Dendritic cell treated with granulocyte-macrophage colony-stimulating factor and Interleukin-4, amounts not matched to agents 40 ng/mL and 50 ng/mL, for 4 days (primary cell): ENCODE measurements around the gene GRIP2.

Experiments used
- H3K27ac Mint-ChIP-seq: one replicate; pipeline ENCODE4 v1.8.0; 2022; ENCODE audit warnings: mild to moderate bottlenecking, mixed read lengths
- H3K27me3 Mint-ChIP-seq: one replicate; pipeline ENCODE4 v1.8.0; 2022; ENCODE audit warnings: mild to moderate bottlenecking, mixed read lengths
- H3K36me3 Mint-ChIP-seq: one replicate; pipeline ENCODE4 v1.8.0; 2022; ENCODE audit warnings: low read depth, mixed read lengths
- H3K4me1 Mint-ChIP-seq: one replicate; pipeline ENCODE4 v1.8.0; 2022; ENCODE audit warnings: low read depth, mixed read lengths
- H3K4me3 Mint-ChIP-seq: one replicate; pipeline ENCODE4 v1.8.0; 2022; ENCODE audit warnings: mild to moderate bottlenecking, moderate library complexity, mixed read lengths
- H3K9me3 Mint-ChIP-seq: one replicate; pipeline ENCODE4 v1.8.0; 2022; ENCODE audit warnings: mixed read lengths
- intact Hi-C: fragments of 100-400 bp; cut with micrococcal nuclease; formaldehyde crosslinking; loops from one replicate; pipeline ENCODE4 v1.15.0; 2022

Gene GRIP2

DNA sequence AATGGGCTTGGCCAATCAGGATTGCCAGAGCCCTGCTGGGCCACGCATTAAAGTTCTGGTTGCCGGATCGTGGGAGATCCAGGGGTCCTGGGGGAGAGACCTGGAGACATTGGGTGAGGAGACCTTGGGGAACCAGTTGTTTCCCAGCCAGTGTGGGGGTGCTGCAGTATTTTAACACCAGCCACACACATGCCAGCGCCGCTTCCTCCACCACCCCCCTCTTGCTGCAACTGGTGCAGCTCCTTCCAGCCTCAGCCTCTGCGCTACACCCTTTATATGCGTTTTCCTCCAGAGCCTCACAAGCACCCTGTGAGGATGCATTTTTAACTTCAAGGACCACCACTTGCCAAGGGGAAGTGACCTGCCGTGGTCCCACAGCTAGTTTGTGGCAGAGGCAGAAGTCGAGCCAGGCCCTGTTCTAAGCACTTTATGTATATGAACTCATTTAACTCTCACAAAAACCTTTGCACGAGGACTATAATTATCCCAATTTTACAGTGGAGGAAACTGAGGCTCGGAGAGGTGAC, 29.4 kb upstream of the GRIP2 start:
- Mint-ChIP-seq H3K27ac (no peak overlapping the region), H3K4me3 (no peak overlapping the region), H3K9me3 (no peaks in the 10 kb centered on the region), H3K36me3 (no peaks in the 10 kb centered on the region), H3K27me3 (peaks cover 26% of the 10 kb centered on the region), H3K4me1 (peaks cover 7% of the 10 kb centered on the region)
- intact Hi-C loops = no loop called here

DNA sequence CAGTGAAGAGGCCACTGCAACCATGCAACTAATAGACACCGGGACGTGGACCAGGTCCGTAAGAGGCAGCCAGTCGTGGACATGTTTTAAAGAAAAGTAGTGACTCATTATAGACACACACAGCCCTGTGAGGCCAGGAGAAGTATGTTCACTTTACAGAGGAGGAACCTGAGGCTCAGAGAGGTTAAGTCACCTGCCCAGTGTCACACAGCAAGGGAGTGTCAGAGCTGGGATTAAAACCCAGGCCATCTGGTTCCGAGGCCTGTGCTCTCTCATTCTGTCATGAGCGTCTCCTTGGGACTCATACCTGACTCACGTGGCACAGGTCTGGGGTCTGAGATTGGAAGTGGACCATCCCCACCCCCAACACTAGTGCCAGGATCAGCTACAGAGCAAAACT, 28.1 kb upstream of the GRIP2 start:
- Mint-ChIP-seq H3K27me3 (peaks cover 31% of the 10 kb centered on the region), H3K27ac (no peak overlapping the region)

DNA sequence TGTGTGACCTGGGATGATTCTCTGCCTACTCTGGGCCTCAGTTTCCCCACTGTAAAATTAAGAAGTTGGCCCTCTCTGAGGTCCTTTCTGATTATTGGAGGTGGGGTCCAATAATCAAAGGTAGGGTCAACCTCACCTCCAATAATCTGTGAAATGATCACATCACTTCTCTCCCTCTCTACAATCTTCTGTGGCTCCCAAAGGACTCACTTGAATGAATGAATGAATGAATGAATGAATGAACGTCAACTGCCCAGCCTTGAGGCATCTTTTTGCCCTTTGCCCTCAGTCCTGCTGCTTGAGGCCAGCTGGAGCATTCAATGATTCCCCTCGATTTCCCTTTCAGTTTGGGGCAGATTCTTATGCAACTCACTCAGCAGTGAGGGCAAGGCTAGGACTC, 26.7 kb upstream of the GRIP2 start:
- Mint-ChIP-seq H3K27me3 (peaks cover 40% of the 10 kb centered on the region), H3K36me3 (no peaks in the 10 kb centered on the region), H3K27ac (no peak overlapping the region), H3K9me3 (no peaks in the 10 kb centered on the region), H3K4me3 (no peak overlapping the region), H3K4me1 (peaks cover 7% of the 10 kb centered on the region)
- intact Hi-C loops = no loop called here

More for the DNA sequence above, 28.1 kb upstream of the GRIP2 start:
- Mint-ChIP-seq H3K4me1 (peaks cover 7% of the 10 kb centered on the region), H3K9me3 (no peaks in the 10 kb centered on the region), H3K36me3 (no peaks in the 10 kb centered on the region), H3K4me3 (no peak overlapping the region)
- intact Hi-C loops = no loop called here

DNA sequence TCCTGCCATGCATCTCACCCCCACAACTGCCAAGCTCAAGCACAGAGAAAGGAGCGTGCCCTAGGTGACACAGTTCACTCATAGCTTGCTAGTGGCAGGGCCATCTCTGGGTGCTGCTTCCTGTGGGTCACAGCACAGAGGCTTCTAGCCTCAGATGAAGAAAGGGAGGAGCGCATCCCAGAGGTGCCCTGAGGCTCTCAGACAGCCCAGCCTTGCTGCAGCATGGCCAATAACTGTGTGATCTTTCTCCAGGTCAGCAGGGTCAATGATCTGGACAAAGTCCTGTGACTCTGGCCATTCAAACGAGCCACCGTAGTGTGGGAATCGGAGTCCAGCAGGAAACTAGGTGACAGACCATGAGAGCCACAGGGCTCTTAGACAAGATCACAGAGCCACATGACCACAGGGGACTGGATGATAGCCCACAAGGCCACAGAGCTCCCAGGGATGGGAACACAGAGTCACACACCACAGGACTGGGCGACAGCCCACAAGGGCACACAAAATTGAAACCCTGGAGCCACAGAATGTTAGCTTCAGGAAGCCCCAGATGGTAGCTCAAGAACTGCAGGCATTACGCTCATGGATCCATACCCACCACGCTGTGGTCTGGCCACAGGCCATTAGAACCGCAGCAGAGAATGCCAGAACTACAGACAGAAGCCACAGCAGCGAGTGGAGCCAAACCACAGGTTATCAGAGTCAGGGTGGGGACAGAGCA, 25.9 kb upstream of the GRIP2 start:
- intact Hi-C loops = no loop called here
- Mint-ChIP-seq H3K4me1 (peaks cover 7% of the 10 kb centered on the region), H3K27me3 (peaks cover 43% of the 10 kb centered on the region), H3K4me3 (no peak overlapping the region), H3K36me3 (no peaks in the 10 kb centered on the region), H3K27ac (no peak overlapping the region), H3K9me3 (no peaks in the 10 kb centered on the region)

DNA sequence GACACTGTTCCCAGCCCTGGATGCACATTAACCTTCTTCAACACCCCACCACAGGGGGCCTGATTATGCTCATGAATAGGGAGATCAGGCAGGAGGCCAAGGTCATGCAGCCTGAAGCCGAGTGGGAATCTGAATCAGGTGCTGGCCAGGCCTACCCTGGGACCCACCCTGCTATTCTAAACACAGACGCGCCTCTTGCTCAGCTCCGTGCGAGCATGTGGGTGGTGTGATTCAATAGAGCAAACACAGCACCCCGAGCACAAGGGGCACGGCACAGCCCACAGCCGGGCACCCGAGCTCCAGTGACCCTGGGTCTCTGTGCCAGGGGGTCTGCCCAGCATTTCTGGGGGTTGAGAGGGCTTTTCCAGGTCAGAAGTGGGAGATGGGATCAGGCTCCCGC, 24.6 kb upstream of the GRIP2 start:
- Mint-ChIP-seq H3K36me3 (no peaks in the 10 kb centered on the region), H3K27me3 (peaks cover 40% of the 10 kb centered on the region), H3K4me3 (no peak overlapping the region), H3K9me3 (no peaks in the 10 kb centered on the region), H3K27ac (no peak overlapping the region), H3K4me1 (peaks cover 1% of the 10 kb centered on the region)
- intact Hi-C loops = no loop called here

DNA sequence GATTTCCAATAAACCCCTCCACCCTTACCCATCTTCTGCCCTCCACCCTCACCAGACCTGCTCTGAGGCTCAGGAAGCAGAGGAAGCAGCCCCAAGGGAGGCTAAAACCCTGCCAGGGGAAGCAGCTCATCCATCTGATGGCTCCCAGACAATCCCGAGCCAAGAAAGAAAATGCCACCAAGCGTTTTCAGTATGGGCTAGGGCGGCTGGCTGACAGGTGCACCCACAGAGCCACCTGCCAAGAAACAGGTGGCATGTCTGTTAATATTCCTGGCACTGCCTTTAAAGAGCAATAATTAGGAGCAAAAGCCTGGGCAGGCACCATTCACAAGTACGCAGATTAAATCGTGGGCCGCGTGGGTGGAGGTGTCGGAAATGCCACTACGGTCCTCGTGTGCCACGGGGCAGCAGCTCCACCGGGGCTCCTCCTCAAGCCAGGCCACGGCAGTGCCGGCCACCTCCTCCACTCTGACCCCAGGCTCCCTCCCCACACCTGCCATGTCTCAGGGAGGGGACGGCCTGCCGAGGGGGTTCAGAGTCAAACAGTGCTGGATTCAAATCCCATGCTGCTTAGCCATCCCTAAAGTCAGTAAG, 23.9 kb upstream of the GRIP2 start:
- H3K9me3 Mint-ChIP-seq = no peaks in the 10 kb centered on the region
- no peaks in the 10 kb centered on the region for H3K36me3 Mint-ChIP-seq
- intact Hi-C loops = no loop called here
- no peak overlapping the region for H3K4me3 Mint-ChIP-seq
- H3K27me3 Mint-ChIP-seq = peaks cover 38% of the 10 kb centered on the region
- no peaks in the 10 kb centered on the region for H3K4me1 Mint-ChIP-seq
- no peak overlapping the region for H3K27ac Mint-ChIP-seq

DNA sequence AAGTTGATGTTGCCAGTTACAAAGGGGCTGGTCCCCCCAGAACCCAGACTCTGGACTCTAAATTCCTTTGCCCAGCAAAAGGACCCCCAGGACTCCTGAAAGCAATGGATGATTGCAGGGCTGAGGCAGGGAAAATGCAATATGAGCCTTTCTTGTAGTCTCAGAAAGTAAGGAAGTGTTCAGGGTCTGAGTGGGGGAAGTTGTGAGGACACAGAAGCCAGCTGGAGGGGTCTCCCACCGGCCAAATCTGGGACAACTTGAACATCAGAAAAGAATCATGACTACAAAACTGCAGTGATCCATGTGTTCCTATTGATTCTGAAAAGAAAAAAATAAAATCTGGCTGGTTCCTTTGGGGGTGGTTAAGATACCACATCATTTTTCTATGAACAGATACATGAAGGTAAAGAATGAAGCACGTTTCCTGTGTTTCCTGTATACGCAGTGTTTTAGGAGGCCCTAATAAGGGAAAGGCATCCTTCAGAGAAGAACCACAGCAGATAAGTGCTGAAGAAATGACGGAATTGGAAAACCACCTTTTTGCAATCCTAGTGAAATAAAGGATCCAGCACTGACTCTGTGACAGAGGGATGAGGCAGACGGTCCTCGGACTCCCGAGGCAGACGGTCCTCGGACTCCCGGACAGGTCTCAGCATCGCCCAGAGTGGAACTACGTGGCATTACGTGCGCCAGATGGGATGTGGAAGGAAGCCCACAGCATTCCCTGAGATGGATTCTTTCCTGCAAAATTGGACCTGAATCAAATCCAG, 22.2 kb upstream of the GRIP2 start:
- peaks cover 40% of the 10 kb centered on the region for H3K27me3 Mint-ChIP-seq
- H3K9me3 Mint-ChIP-seq = no peaks in the 10 kb centered on the region
- H3K27ac Mint-ChIP-seq = no peak overlapping the region
- H3K36me3 Mint-ChIP-seq = no peaks in the 10 kb centered on the region
- no peaks in the 10 kb centered on the region for H3K4me1 Mint-ChIP-seq
- H3K4me3 Mint-ChIP-seq = no peak overlapping the region
- intact Hi-C loops = no loop called here

DNA sequence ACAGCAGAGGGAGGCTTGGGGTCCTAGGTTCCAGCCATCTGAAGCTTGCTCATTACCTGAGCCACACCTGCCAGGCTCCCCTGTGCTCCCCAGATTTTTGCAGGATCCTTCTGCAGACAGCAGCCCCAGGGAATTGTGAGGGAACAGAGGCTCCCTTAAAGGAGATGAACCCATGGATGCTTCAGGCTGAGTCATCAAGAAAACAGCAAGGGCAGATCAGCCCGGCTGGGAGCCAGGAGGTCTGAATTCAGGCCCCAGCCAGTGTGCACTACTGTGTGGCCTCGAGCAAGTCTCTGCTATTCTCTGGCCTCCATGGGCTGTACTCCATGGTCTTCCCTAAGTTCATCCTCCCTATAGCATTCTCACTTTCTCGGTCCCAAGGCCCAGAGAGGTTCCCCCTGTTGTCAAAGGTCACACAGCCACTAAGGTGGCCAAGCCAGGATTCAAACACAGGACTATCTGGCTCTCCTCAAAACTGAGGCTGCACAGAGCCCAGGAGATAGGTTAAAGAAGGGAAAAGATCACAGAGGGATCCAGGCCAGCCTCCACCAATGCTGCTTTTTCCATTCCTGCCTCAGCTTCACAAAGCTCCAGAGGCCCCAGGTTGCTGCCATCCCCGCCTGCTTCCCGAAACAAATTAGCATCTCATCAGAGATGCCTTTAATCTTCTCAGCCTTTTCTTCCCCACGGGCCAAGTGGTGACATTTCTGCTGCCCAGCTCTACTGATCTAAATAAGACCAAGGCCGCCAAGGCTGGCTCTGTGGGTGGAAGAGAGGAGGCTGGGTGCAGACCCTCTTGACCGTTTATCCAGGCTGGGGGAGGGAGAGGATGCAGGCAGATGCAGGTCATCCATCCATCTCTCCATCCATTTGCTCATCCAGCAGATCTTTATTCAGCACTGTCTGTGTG, 21.2 kb upstream of the GRIP2 start:
- Mint-ChIP-seq H3K27ac (no peak overlapping the region), H3K27me3 (peaks cover 41% of the 10 kb centered on the region), H3K4me1 (no peaks in the 10 kb centered on the region)

DNA sequence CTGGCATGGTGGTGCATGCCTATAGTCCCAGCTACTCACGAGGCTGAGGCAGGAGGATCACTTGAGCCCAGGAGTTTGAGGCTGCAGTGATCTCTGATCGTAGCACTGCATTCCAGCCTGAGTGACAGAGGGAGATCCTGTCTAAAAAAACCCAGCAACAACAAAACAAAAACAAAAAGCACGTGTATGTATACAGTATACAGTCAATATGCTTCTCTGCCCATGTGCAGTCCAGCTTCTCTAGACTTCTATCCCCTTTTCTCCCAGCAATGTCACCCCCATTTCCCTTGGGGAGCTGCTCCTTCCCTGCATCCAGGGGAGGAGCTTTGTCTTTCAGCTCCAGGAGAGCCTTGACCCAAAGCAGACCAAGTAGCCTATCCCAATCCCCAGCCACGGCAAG, 20.0 kb upstream of the GRIP2 start:
- H3K9me3 Mint-ChIP-seq = no peaks in the 10 kb centered on the region
- H3K36me3 Mint-ChIP-seq = no peaks in the 10 kb centered on the region
- no peak overlapping the region for H3K4me3 Mint-ChIP-seq
- peaks cover 47% of the 10 kb centered on the region for H3K27me3 Mint-ChIP-seq
- peaks cover 6% of the 10 kb centered on the region for H3K4me1 Mint-ChIP-seq
- no peak overlapping the region for H3K27ac Mint-ChIP-seq
- intact Hi-C loops = no loop called here

More for the DNA sequence above, 21.2 kb upstream of the GRIP2 start:
- Mint-ChIP-seq H3K4me3 (no peak overlapping the region), H3K9me3 (no peaks in the 10 kb centered on the region), H3K36me3 (no peaks in the 10 kb centered on the region)
- intact Hi-C loops = no loop called here

DNA sequence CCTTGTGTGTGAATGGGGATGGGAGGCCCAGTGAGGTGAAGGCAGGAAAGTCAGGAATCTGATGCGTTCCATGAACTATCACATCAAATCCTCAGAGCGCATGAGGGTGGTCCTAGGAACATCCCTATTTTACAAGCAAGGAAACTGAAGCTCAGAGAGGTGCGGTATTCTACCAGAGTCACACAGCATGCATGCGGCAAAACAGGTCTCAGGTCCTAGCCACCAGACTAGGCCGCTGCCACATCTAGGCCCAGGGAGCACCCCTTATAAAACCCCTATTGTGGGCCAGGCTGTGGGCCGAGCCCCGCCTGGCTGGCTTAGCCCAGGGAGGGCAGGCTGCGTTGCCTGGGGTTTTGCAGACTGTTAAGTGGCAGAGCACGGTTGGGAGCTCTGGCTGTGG, 17.9 kb upstream of the GRIP2 start:
- intact Hi-C loops = no loop called here
- H3K27ac Mint-ChIP-seq = no peak overlapping the region
- no peak overlapping the region for H3K4me3 Mint-ChIP-seq
- no peaks in the 10 kb centered on the region for H3K9me3 Mint-ChIP-seq
- no peaks in the 10 kb centered on the region for H3K36me3 Mint-ChIP-seq
- H3K27me3 Mint-ChIP-seq = peaks cover 48% of the 10 kb centered on the region
- H3K4me1 Mint-ChIP-seq = peaks cover 13% of the 10 kb centered on the region

DNA sequence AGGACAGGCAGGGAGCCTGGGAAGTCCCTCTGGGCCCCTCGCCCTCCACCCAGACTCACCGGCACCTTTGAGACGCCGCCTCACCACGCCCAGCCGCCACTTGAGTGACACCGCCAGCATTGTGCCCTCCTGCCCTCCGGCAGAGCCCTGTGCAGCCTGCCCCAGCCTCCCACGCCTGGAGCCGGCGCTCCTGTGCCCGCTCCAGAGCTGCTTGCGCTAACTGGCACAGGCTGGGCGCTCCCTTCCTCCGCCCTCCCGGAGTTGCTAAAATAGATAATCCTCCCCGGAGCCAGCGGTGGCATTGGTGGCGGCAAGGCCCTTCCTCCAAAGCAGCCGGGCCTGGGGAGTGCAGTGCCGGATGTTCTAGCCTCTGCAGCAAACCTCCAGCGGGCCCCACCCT, 15.7 kb upstream of the GRIP2 start:
- H3K9me3 Mint-ChIP-seq = no peaks in the 10 kb centered on the region
- intact Hi-C loops = no loop called here
- peaks cover 48% of the 10 kb centered on the region for H3K27me3 Mint-ChIP-seq
- peaks cover 13% of the 10 kb centered on the region for H3K4me1 Mint-ChIP-seq
- H3K4me3 Mint-ChIP-seq = no peak overlapping the region
- H3K27ac Mint-ChIP-seq = no peak overlapping the region
- no peaks in the 10 kb centered on the region for H3K36me3 Mint-ChIP-seq

DNA sequence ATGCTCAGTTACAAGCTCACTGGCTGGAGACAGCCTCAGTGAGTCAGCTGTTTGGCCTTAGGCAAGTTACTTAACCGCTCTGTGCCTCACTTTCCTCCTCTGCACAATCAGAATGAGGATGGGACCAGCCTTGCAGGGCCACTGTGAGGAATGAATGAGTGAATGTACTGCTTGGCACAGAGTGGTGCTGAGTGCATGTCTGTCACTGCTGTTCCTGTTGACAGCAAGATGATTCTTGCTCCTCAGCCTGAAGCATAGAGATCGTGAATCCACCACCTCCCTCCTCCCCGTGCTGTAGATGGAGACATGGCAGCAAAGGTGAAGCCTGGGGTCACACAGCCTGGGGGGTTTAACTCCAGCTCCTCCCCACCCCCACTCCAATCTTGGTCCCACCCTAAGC, 14.6 kb upstream of the GRIP2 start:
- Mint-ChIP-seq H3K4me1 (peaks cover 13% of the 10 kb centered on the region), H3K36me3 (no peaks in the 10 kb centered on the region), H3K27ac (no peak overlapping the region), H3K4me3 (no peak overlapping the region), H3K27me3 (peaks cover 52% of the 10 kb centered on the region), H3K9me3 (no peaks in the 10 kb centered on the region)
- intact Hi-C loops = no loop called here

DNA sequence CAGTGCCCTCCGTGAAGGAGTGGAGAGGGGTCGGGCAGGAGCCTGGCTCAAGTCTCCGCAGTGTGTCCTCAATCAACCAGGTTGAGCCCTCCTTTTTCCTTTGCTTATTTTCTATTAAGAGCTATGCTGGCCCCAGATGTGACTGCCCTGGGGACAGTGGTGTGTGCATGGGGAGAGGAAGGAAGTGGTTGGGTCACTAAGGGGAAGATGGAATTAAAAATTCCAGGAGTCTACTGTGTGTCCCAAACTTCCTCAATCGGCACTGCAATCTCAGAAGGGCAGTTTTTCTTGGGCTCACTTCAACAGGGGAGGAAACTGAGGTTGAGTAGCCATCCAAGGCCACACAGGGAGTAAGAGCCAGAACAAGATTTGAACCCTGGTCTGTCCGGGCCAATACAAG, 13.7 kb upstream of the GRIP2 start:
- Mint-ChIP-seq H3K4me3 (no peak overlapping the region), H3K36me3 (no peaks in the 10 kb centered on the region), H3K9me3 (no peaks in the 10 kb centered on the region), H3K27ac (no peak overlapping the region), H3K27me3 (peaks cover 57% of the 10 kb centered on the region), H3K4me1 (peaks cover 13% of the 10 kb centered on the region)
- intact Hi-C loops = no loop called here
